ENCODE results near the gene LOXHD1. TPM values are rescaled to one million over a fixed set of nuclear protein-coding genes. Genes with fewer than 3 reads are reported as not detected.

Gene LOXHD1
- total and polyA plus RNA-seq, 2 of the 4 experiments (the other 2 are of a cell fraction) = not detected

- no peak overlapping the region for H2BK120ac ChIP-seq (ENCODE audit: low read depth, low read length)
- H3K4me3 ChIP-seq (ENCODE audit: insufficient read depth, low read depth, low read length) = no peak overlapping the region
- no peak overlapping the region for H3K4ac ChIP-seq (ENCODE audit: low read depth, low read length)
- no peak overlapping the region for H3K14ac ChIP-seq (replicated peaks; ENCODE audit: low read depth, low read length)
- no peak for ATAC-seq (ENCODE audit: low read depth)
- DNase-seq = no peak
- no peak overlapping the region for H4K91ac ChIP-seq (ENCODE audit: insufficient read depth, low read depth, low read length)
- in situ Hi-C loops (cut with MboI; ENCODE audit: low sequenced_read_pairs) = no loop called here
- ChIA-PET POLR2A (ENCODE audit: unreplicated experiment) (no interaction called here), CTCF (no interaction called here)
- H2BK15ac ChIP-seq (ENCODE audit: low read depth, low read length) = no peak overlapping the region
- H3K9me3 ChIP-seq (ENCODE audit: control insufficient read depth, insufficient read depth, low read length) = no peaks in the 10 kb centered on the region
- no peaks in the 10 kb centered on the region for H3K9me1 ChIP-seq (ENCODE audit: insufficient read depth, low read length)
- H3K18ac ChIP-seq (ENCODE audit: low read depth, low read length) = no peak overlapping the region
- no peak overlapping the region for H2BK5ac ChIP-seq (ENCODE audit: low read depth, low read length, poor library complexity, severe bottlenecking)
- no peaks in the 10 kb centered on the region for H3K79me1 ChIP-seq (ENCODE audit: low read depth in 1 of 2, low read length in 2 of 2)
- no peak overlapping the region for H3K23ac ChIP-seq (ENCODE audit: low read depth, low read length)
- no peaks in the 10 kb centered on the region for H3K4me1 ChIP-seq (ENCODE audit: control insufficient read depth, insufficient read depth, low read length)
- no peak overlapping the region for H3K4me2 ChIP-seq (ENCODE audit: low read depth, low read length)
- H4K8ac ChIP-seq (ENCODE audit: low read depth in 2 of 2, low read length in 2 of 2) = no peak overlapping the region
- H3K27ac ChIP-seq (ENCODE audit: insufficient read depth, low read length) = no peak overlapping the region
- no peak overlapping the region for H2BK20ac ChIP-seq (ENCODE audit: low read depth, low read length)
- H2AK9ac ChIP-seq (replicated peaks; ENCODE audit: low read depth, low read length, poor library complexity) = no peak overlapping the region
- dilution Hi-C loops (cut with HindIII; ENCODE audit: low sequenced_read_pairs, unreplicated experiment) = no loop called here
- BruUV-seq (replicated peaks) = no TSS peak
- H4K5ac ChIP-seq (ENCODE audit: low read depth, low read length) = no peak overlapping the region
- intact Hi-C loops (cut with micrococcal nuclease) = no loop called here
- no peak overlapping the region for H3K56ac ChIP-seq (ENCODE audit: extremely low read depth, insufficient read depth, low read length)
- no peaks in the 10 kb centered on the region for H4K20me1 ChIP-seq (ENCODE audit: insufficient read depth, low read length)
- H2AFZ ChIP-seq (replicated peaks; ENCODE audit: low read length, poor library complexity) = no peak overlapping the region
- no peaks in the 10 kb centered on the region for H3K36me3 ChIP-seq (ENCODE audit: control insufficient read depth, insufficient read depth, low read length)
- H2AK5ac ChIP-seq (ENCODE audit: low read depth, low read length) = no peak overlapping the region
- H3K27me3 ChIP-seq (ENCODE audit: control insufficient read depth, insufficient read depth, low read length) = no peaks in the 10 kb centered on the region
- TF ChIP-seq RFX5 (IDR thresholded peaks at IDR 0.05; ENCODE audit: low read depth, low read length) (no peak), RCOR1 (IDR thresholded peaks at IDR 0.05; ENCODE audit: insufficient replicate concordance, low read length) (no peak), MAZ (IDR thresholded peaks at IDR 0.05; ENCODE audit: borderline replicate concordance, low read depth, low read length) (no peak), BHLHE40 (IDR thresholded peaks at IDR 0.05; ENCODE audit: low read depth, low read length) (no peak), CTCF (conservative IDR thresholded peaks at IDR 0.05; ENCODE audit: low read depth, low read length) (no peak), ELK1 (IDR thresholded peaks at IDR 0.05; ENCODE audit: borderline replicate concordance, low read depth, low read length) (no peak), MAFK (IDR thresholded peaks at IDR 0.05; ENCODE audit: low read depth, low read length) (no peak), MXI1 (IDR thresholded peaks at IDR 0.05; ENCODE audit: borderline replicate concordance, low read depth, low read length) (no peak), CEBPB (IDR thresholded peaks at IDR 0.05; ENCODE audit: low read depth, low read length) (no peak), NFE2L2 (IDR thresholded peaks at IDR 0.05; ENCODE audit: low read depth, low read length) (no peak), POLR2A (IDR thresholded peaks at IDR 0.05; ENCODE audit: low read depth, low read length) (no peak)
- TF ChIP-seq, protein P1, sequence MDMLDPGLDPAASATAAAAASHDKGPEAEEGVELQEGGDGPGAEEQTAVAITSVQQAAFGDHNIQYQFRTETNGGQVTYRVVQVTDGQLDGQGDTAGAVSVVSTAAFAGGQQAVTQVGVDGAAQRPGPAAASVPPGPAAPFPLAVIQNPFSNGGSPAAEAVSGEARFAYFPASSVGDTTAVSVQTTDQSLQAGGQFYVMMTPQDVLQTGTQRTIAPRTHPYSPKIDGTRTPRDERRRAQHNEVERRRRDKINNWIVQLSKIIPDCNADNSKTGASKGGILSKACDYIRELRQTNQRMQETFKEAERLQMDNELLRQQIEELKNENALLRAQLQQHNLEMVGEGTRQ (IDR thresholded peaks at IDR 0.05; ENCODE audit: low read depth, low read length) = no peak
- H3K9ac ChIP-seq (ENCODE audit: low read depth, low read length) = no peak overlapping the region
These were observed 75.4 kb downstream of the LOXHD1 start for GRCh38 chr18:46581648-46582047.
